Measurements from ENCODE around the gene GAGE12D. TPM values are rescaled to one million over a fixed set of nuclear protein-coding genes. Genes with fewer than 3 reads are reported as not detected.
"Not testable (repeated sequence)": the region's sequence is repeated elsewhere in the genome, so short reads cannot be mapped to it uniquely, and the experiment has no call there.

The GAGE12D gene
- total RNA-seq: not detected

GRCh38 chrX:49541433-49541832 is at the start of gene GAGE12D:
GAGE12D (plus strand) TSS chrX:49541733; CDS start chrX:49542888, 1,155 bp downstream.
- H3K27ac ChIP-seq; intact Hi-C loops (cut with DNase I; ENCODE audit: low total_unique reads); H3K36me3 ChIP-seq; H3K4me1 ChIP-seq; H3K9me3 ChIP-seq; H3K4me3 ChIP-seq; H3K27me3 ChIP-seq; DNase-seq: not testable (repeated sequence)

- H3K27me3 ChIP-seq; H3K27ac ChIP-seq; intact Hi-C loops (cut with DNase I; ENCODE audit: low total_unique reads); H3K36me3 ChIP-seq; DNase-seq; H3K4me3 ChIP-seq; H3K9me3 ChIP-seq; H3K4me1 ChIP-seq: not testable (repeated sequence)
These were observed 9.7 kb upstream of the GAGE12D start, which contains the start of gene GAGE12C for GRCh38 chrX:49531877-49532276. GAGE12C (plus strand) TSS chrX:49532177; CDS start chrX:49533332, 1,155 bp downstream.

- H3K4me1 ChIP-seq; H3K36me3 ChIP-seq; DNase-seq; H3K9me3 ChIP-seq; H3K27ac ChIP-seq; H3K4me3 ChIP-seq; intact Hi-C loops (cut with DNase I; ENCODE audit: low total_unique reads); H3K27me3 ChIP-seq: not testable (repeated sequence)
These were observed 9.5 kb downstream of the GAGE12D start, which contains the start of gene GAGE12E for GRCh38 chrX:49550989-49551388. GAGE12E (plus strand) TSS chrX:49551289; CDS start chrX:49552444, 1,155 bp downstream.

GRCh38 chrX:49560542-49560941 is 19.0 kb downstream of the GAGE12D start, which contains the start of gene GAGE12F:
GAGE12F (plus strand) TSS chrX:49560842; CDS start chrX:49561997, 1,155 bp downstream.
- H3K27me3 ChIP-seq; H3K9me3 ChIP-seq; H3K4me1 ChIP-seq; DNase-seq; H3K4me3 ChIP-seq; H3K27ac ChIP-seq; H3K36me3 ChIP-seq; intact Hi-C loops (cut with DNase I; ENCODE audit: low total_unique reads): not testable (repeated sequence)

- not testable (repeated sequence) for DNase-seq
These were observed 27.2 kb downstream of the GAGE12D start for GRCh38 chrX:49568728-49569127.

GRCh38 chrX:49569152-49569551 is 27.6 kb downstream of the GAGE12D start:
- H3K4me1 ChIP-seq; DNase-seq; H3K9me3 ChIP-seq; H3K36me3 ChIP-seq; H3K4me3 ChIP-seq; intact Hi-C loops (cut with DNase I; ENCODE audit: low total_unique reads); H3K27ac ChIP-seq; H3K27me3 ChIP-seq: not testable (repeated sequence)

More at GRCh38 chrX:49568728-49569127, 27.2 kb downstream of the GAGE12D start:
- H3K36me3 ChIP-seq; H3K9me3 ChIP-seq; H3K27me3 ChIP-seq; H3K4me1 ChIP-seq; H3K4me3 ChIP-seq; intact Hi-C loops (cut with DNase I; ENCODE audit: low total_unique reads); H3K27ac ChIP-seq: not testable (repeated sequence)

GRCh38 chrX:49570100-49570499 is 28.6 kb downstream of the GAGE12D start, which contains the start of gene GAGE12G:
GAGE12G (plus strand) TSS chrX:49570400; CDS start chrX:49571555, 1,155 bp downstream.
- H3K4me3 ChIP-seq; DNase-seq; intact Hi-C loops (cut with DNase I; ENCODE audit: low total_unique reads); H3K9me3 ChIP-seq; H3K27ac ChIP-seq; H3K36me3 ChIP-seq; H3K27me3 ChIP-seq; H3K4me1 ChIP-seq: not testable (repeated sequence)

GRCh38 chrX:49579649-49580048 is 38.1 kb downstream of the GAGE12D start, which contains the start of gene GAGE12H:
GAGE12H (plus strand) TSS chrX:49579949; CDS start chrX:49581104, 1,155 bp downstream.
- H3K27me3 ChIP-seq; intact Hi-C loops (cut with DNase I; ENCODE audit: low total_unique reads); H3K27ac ChIP-seq; DNase-seq; H3K9me3 ChIP-seq; H3K4me3 ChIP-seq; H3K4me1 ChIP-seq; H3K36me3 ChIP-seq: not testable (repeated sequence)

- H3K4me3 ChIP-seq; H3K36me3 ChIP-seq; H3K27me3 ChIP-seq; DNase-seq; intact Hi-C loops (cut with DNase I; ENCODE audit: low total_unique reads); H3K9me3 ChIP-seq; H3K4me1 ChIP-seq; H3K27ac ChIP-seq: not testable (repeated sequence)
These were observed 47.7 kb downstream of the GAGE12D start, which contains the start of gene GAGE2A for GRCh38 chrX:49589196-49589595. GAGE2A (plus strand) TSS chrX:49589496; CDS start chrX:49590651, 1,155 bp downstream.

GRCh38 chrX:49589769-49590478 is 48.4 kb downstream of the GAGE12D start:
- H3K9me3 ChIP-seq; intact Hi-C loops (cut with DNase I; ENCODE audit: low total_unique reads); H3K4me3 ChIP-seq; H3K36me3 ChIP-seq; H3K27me3 ChIP-seq; H3K27ac ChIP-seq; H3K4me1 ChIP-seq: not testable (repeated sequence)
- peak; percentile 14 to 21 for DNase-seq

GRCh38 chrX:49590488-49590887 is 49.0 kb downstream of the GAGE12D start:
- H3K9me3 ChIP-seq; H3K4me1 ChIP-seq; H3K4me3 ChIP-seq; DNase-seq; H3K27me3 ChIP-seq; H3K36me3 ChIP-seq; intact Hi-C loops (cut with DNase I; ENCODE audit: low total_unique reads); H3K27ac ChIP-seq: not testable (repeated sequence)
